HG03457 (cell line): ENCODE data around the gene EVA1C.
"Not testable (repeated sequence)": the region's sequence is repeated elsewhere in the genome, so short reads cannot be mapped to it uniquely, and the experiment has no call there.

Experiments
- ATAC-seq: cut with Tn5 transposase; IDR thresholded peaks from one replicate; pipeline ENCODE4 v1.9.1; 2021; ENCODE audit warnings: moderate number of reproducible peaks; ENCODE audit not compliant: unreplicated experiment

The EVA1C gene

DNA sequence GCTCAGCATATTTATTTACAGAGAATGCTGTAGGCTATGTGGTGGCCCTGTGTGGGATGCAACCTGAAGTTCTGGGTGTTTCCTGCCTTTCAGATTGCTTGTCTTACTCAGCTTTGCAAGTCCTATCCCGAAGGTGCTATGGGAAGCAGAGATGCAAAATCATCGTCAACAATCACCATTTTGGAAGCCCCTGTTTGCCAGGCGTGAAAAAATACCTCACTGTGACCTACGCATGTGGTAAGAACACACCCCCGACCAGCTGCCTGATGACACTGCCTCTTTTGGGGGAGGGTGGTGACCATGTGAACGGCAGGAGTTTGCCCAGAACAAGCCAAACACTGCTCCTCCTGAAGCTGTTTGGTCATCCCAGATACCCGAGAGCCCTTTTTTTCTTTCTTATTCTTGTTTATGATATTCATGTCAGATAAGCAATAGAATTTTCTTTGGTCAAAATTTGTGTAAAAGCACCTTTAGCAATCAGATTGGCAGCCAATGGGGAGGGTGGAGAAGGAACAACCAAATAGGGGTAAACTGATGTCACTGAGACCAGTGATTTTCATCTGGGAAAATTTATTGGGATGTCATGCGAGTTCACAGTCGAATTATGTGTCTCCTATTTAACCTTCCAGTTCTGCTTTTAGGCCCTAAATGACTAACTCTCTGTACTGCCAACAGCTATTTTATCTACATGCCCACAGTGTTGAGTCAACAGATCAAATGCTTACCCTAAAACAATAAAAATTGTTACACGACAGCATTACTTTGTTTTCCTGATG, 82.6 kb downstream of the EVA1C start:
- no peak for ATAC-seq

DNA sequence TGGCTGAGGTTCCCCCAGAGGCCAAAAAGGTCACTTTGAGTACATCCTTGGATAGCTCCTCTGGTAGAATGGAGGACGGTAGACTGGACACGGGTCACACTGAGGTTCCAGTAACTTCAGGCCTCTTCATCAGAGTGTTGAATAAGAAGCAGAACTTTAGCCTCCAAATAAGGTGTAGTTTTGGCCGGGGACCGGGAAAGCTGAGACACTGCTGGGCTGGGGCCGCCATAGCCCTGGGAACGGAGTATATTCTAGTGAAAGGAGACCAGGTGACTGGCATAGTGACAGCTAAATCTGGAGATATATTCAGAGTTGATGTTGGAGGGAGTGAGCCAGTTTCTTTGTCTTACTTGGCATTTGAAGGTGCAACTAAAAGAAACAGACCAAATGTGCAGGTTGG, 84.1 kb downstream of the EVA1C start:
- no peak for ATAC-seq

DNA sequence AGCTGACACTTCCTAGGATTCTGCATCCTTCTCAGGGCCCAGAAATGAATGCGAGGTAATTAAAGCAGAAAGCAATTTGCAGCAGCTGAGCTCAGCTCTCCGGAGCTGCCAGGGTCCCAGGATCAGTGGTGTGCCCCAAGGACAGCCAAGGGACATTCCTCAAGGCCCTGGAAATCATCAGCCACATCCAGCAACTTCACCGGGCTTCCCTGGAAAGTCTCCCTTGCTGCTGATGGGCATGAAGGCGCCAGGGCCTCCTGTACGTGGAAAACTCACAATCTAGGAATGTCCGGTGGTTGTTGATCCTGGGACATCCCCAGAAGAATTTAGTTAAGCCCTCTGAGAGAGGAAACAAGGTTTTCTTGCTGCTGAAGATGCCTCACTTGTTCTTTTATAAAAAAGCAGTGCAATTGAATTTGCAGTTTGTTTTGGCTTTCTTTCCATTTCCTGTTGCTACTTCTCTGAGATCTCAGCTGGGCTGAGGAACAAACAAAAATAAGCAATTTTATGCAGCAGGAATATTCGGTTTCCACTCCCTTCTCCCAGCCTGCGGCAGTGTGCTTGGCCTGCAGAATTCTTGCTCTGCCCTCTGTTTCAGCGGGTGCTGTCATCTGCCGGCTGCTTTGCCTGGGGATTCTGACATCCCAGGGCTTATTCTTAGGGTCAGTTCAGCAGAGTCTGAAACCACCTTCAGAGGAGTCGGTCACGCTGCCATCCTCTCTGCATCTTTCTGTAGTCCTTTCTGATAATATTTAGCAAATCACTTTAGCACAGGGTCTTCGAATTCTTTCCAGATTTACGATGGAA, 86.9 kb downstream of the EVA1C start:
- ATAC-seq = no peak

DNA sequence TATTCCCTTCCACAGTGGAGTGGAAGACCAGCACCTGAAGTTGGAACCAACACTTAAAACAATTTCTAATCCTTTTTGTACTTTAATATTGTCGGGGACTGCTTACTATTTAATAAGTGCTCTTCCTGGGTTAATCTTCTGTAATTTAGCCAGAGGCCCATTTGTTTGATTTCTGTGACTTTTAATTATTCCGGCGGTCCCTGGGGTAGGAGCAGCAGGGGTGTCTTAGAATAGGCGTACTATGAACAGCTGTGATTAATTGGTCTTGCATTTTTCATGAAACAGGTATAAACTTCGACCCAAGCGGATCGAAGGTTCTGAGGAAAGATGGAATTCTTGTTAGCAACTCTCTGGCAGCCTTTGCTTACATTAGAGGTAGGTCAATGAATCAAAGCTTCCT, 91.1 kb downstream of the EVA1C start:
- not testable (repeated sequence) for ATAC-seq

DNA sequence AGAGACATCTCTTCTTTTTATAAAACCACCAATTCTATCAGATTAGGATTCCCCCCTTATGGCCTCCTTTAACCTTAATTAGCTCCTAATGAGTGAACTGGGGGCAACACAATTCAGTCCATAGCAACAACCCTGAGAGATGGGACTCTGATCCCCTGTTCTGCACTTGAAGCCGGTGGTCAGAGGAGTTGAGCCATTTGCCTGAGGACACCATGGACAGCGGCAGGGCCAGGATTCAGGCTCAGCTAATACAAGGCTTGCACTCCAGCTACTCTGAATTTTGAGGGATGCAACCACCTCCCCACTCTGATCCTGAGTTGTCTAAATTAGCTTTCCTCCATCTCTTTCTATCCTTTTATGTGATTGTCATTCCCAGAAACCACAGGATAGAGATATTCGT, 93.3 kb downstream of the EVA1C start:
- ATAC-seq = not testable (repeated sequence)

DNA sequence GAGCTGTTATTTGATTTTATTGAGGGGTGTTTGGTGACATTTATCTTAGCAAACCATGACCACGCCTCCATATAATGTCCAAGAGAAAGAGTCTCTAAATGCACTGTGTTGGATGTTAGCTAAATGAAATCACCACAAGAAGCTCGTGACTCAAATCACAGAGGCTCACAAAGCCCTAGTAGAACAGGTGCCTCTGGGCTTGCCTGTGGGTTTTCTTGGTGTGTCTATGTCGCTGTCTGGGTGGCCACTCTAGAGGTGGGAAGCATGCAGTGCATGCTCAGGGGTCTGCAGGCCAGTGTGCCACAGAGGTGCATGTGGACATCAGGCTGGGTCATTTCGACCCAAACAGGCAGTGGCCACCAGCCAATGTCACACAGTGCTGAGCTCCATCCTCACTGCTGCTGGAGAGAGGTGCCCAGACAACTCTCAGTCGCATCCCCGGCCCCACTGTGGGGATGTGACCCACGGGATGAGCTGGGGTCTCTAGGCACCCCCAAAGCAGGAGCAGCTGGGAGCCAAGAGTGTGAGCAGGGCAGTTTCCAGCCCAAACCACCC, 94.0 kb downstream of the EVA1C start:
- ATAC-seq = not testable (repeated sequence)

DNA sequence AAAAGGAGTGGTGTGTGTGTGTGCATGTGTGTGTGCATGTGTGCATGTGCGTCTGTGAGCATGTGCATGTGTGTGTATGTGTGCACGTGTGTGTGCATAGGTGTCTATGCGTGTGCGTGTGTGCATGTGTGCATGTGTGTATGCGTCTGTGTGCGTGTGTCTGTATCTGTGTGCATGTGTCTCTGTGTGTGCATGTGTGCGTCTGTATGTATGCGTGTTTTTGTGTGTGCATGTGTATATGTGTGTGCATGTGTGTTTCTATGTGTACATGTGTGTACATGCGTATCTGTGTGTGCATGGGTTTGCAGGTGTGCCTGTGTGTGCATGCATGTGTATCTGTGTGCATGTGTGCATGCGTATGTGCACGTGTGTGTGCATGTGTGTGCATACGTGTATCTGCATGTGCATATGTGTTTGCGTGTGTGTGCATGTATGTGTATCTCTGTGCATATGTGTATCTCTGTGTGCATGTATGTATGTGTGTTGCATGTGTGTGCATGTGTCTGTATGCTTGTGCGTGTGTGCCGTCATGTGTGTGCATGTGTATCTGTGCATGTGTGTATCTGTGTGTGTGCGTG, 94.9 kb downstream of the EVA1C start:
- ATAC-seq = no peak

DNA sequence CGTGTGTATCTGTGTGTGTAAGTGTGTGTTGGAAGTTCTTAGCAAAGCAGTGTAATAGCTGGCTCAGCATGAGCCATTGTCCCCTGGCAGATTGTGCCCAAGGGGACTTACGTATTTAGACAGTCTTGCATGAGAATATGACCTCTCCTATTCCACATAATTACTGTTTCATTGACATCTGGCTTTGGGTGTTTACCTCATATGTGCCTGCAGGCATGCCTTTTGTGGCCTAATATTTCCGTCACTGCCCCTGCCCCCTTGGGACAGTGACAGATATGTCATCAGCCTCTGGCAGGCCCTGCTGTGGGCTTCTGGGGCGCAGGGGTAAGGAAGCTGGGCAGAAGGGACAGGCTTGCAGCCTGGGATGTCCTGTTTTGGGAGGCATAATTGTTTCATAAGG, 95.5 kb downstream of the EVA1C start:
- ATAC-seq = not testable (repeated sequence)

DNA sequence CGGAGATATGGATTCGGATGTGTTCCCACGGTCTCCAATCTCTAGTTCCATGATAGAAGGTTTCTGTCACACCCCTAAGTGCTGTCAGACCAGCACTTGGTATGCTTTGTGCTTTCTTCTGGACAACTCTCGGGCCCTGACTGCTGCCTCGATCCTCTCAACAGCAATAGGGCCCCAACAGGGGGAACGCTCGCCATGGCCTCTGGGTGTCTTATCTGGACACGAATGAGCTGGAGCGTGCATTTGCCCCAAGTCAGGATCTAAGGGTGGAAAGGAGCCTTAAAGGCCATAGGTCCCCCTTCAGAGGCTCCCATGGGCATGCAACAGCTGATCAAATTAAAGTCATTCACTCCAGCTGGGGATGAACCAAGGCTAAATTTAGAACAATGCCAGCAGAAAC, 96.1 kb downstream of the EVA1C start:
- ATAC-seq = no peak

DNA sequence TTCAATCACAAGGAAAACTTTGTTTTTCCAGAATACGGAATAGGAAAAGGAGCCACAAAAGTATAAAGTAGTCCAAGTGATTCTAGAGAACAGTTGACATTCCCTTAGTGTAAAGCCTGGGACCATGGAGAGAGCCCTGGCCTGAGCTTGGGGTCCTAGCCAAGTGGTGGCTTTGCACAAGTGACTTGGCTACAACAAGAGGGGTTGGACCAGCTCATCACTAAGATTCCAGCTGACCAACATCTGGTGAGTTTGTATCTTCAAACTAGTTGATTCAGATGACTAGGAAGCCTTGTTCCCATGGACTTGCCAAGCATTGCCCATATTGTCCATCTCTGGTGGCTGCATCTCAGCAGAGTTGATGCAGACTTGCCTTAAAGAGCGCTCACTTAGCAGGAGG, 96.5 kb downstream of the EVA1C start:
- not testable (repeated sequence) for ATAC-seq

DNA sequence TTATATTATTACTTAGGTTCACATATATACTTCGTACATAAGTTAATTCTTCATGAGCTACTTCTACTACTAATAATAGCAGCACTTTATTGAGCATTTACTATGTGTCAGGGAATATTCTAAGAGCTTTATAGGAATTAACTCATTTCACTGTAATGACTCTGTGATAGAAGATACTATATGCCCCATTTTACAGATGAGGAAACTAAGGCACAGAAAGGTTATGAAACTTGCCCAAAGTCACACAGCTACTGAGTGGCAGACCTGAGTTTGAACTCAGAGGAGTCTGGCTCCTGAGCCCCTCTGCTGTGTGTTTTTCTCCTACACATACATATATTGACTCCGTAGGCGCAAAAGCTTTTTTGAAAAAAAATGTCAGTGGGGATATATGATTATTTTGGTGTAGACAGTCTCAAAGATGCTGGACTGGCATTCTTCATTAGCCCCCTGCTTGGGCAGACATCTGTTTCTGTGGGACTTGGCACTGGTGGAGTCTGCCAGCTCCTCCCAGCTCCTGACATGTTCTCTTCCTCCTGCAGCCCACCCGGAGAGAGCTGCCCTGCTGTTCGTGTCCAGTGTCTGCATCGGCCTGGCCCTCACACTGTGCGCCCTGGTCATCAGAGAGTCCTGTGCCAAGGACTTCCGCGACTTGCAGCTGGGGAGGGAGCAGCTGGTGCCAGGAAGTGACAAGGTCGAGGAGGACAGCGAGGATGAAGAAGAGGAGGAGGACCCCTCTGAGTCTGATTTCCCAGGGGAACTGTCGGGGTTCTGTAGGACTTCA, 102.0 kb downstream of the EVA1C start:
- ATAC-seq = no peak

DNA sequence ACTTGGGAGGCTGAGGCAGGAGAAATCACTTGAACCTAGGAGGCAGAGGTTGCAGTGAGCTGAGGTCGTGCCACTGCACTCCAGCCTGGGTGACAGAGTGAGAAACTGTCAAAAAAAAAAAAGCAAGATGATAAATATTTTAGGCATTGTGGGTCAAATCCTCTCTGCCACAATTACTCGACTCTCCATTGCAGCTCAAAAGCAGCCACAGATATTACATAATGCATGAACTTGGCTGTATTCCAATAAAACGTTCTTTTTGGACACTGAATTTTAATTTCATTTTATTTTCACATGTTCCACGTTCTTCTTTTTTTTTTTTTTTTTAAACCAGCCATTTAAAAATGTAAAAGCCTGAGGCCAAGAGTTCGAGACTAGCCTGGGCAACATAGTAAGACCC, 103.4 kb downstream of the EVA1C start:
- no peak for ATAC-seq

DNA sequence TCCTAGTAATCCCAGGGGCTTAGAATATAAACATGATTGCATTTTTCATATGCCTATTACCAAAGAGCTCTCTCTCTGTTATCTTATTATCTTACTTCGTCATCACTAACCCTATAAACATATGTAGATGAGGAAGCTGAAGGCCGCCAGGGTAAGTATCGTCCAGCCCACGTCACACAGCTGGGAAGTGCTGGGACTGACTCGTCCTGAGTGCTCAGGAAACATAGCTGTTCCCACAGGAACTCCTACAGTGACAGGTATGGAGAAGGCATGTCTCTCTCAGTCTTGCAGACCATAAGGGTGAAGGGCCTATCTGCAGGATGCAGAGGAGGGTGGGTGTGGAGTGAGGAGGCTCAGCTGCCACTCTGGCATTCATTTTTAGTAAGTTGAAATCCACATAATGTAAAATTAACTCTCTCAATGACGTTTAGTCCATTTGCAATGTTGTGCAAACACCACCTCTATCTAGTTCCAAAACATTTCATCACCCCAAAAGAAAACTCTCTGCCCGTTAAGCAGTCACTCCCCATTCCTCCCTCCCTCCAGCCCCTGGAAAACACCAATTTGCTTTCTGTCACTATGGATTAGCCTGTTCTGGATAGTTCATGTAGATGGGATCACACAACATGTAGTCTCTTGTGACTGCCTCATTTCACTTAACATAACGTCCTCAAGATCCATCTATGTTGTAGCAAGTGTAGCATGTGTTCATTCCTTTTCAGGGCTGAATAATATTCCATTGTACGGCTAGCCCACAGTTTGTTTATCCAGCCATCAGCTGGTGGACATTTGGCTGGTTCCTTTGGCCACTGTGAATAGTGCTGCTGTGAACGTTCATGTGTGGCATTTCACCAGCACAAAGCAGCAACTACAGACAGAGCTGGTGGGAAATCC, 104.5 kb downstream of the EVA1C start:
- no peak for ATAC-seq

DNA sequence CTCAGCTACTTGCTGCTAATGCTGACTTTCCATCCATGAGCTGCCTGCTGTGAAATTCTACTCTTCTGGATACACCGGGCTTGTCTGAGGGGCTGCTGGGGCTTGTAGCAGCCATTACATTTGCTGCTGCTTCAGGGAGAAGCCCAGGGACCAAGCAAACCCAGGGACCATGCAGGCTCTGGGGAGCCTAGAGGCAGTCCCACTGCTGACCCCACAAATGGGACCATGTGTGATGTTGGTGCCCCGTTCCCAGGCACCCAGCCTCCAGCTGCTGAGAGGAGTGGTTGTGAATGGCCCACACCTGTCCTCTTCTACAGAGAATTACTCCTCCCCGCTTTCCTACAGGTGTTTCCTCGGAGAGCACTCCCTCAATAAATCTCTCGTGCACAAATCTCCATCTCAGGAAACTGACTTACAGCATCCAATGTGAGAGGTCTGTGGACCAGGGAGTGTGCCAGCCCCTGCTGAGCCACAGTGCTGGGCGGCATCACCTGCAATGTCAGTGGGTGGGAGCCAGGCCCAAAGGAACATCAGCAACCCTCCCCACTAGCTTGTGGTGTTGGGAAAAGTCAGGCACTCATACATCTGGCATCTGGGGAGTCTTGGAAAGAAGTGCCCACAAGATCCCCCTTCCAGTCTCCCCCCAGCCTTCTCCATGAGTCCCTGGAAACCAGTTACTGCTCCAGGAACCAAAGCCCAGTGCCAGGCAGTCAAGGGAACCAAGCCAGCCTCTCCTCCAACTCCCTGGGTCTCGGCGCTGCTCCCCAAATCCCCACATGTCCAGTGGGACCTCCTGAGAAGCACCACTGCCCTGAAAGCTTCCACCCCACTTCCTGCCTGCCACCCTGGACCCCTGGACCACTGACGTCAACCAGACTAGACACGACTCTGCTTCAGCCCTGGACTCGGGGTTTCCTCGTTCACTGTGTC, 107.7 kb downstream of the EVA1C start:
- ATAC-seq = no peak

DNA sequence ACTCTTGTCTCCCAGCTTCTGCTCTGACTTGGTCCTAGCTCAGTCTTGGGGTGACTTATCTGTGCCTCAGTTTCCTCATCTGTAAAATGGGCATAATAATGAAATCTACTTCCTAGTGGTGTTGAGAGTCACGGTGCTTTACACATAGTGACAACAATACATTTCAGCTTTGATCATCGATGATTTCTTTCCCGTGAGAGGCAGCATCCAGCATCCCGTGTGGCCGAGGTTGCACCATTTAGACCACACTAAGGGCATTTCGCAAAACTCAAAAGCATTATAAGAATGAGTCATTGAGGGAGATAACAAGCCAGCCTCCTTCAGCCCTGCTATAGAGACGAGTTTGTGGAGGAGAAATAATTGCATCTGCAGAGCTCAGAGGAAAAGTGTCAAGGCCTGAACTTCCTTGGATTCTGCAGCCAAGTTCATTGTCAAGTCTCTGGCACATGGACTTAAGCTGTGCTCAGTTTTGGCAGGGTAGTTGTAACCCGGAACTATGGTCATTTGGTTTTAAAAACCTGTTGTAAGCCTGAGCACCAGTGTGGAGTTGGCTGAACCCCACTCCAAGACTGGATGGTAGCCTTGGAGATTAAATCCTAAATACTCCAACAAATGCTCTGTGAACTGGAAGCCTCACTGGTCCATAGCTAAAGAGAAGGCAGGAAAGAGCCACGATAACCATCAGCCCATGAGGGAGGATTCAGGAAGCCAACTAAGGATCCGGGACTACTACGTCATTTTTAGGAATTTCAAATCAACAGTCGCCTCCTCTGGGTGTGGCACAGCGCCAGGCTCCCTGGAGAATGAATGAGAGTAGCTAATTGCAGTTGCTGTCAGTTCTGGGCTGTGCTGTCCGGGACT, 108.6 kb downstream of the EVA1C start:
- no peak for ATAC-seq

DNA sequence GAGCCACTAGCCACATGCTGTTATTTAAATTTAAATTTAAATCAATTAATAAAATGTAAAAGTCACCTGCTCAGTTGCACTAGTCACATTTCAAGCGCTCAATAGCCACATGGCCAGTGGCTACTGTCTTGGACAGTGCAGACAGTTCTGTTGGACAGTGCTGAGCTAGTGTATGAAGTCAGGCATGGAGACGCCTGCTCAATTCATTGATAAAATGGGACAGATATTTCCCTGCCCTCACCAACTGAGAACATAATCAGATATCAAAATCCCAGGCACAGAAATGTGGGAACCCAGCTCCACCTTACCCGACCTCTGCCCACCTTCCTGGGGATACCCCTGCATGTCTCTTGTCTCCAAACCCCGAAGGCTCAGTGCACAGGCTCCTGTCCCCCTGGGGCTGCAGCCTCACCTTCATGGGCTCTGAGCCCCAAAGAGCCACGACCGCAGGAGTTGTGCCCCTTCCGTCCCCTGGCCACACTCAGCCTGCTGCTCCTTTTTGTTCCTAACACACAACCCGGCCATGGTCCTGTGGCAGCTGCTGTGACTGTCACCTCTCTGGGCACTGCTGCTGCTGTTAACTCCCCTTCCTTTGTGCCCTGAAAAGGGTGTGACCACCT, 109.3 kb downstream of the EVA1C start:
- no peak for ATAC-seq

DNA sequence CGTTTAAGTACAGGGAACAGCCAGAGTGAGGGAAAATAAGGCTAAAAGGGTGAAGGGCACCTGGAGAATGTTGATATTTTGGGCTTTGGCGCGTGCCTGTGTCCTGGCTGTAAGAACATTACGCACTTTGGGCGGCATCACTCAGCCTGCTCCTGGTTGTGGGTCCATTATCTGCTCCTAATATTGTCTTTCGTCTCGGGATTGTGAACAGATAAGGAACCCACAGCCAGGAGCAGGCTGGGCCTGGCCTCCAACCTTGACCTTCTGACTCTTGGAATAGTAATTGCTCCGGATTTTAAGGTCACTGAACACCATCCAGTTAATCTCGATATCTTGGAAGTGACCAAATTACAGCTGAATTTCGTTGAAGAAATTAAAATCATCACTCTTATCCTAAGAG, 111.0 kb downstream of the EVA1C start:
- ATAC-seq = no peak
